ENCODE results near the gene RO60. TPM values are rescaled to one million over a fixed set of nuclear protein-coding genes. Genes with fewer than 3 reads are reported as not detected.

The RO60 gene
- total RNA-seq, 2 donors from 2014 or later = 60.6 to 74.0 TPM

DNA sequence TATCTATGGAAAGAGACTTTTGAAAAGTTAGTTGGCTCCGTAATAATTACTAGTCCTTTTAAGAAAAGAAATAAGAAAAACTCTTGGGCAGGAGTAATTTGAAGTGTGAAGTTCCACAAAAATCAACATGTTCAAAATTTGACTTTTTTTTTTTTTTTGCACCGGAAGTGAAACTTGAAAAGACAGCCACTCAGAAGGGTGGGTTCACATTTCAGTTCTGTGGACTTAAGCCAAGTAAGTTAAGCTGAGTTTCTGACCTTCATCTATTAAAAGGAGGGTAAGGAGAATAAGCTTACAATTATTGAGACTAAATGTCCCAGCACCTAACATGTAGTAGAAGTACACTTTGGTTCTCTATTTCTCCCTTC lies 11.0 kb downstream of the RO60 start:
- no peak for ATAC-seq
- Mint-ChIP-seq H3K4me1 (ENCODE audit: low read depth in 2 of 2) (peaks cover 32 to 44% of the 10 kb centered on the region in 2 donors), H3K4me3 (peak overlapping the region; percentile 53)

DNA sequence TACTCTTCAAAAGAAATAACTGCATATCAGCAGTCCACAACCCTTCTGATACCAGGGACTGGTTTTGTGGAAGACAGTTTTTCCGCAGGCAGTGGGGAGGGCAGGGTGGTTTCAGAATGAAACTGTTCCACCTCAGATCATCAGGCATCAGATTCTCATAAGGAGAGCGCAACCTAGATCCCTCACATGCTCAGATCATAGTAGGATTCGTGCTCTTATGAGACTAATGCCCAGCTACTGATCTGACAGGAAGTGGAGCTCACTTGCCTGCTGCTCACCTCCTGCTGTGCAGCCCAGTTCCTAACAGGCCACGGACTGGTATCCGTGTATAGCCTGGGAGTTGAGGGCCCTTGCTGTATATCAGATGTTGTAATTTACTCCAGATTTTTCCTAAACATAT lies 11.5 kb downstream of the RO60 start:
- Mint-ChIP-seq H3K4me3 (peak overlapping the region; percentile 53), H3K9me3 (no peaks in the 10 kb centered on the region), H3K36me3 (no peaks in the 10 kb centered on the region), H3K27ac (peak overlapping the region; percentile 78), H3K27me3 (no peaks in the 10 kb centered on the region), H3K4me1 (ENCODE audit: low read depth in 2 of 2) (peaks cover 29 to 38% of the 10 kb centered on the region in 2 donors)
- ATAC-seq = peak; percentile 60 to 89
- no peak for DNase-seq (ENCODE audit: low spot score)

More for the DNA sequence above, 11.0 kb downstream of the RO60 start:
- Mint-ChIP-seq H3K9me3 (no peaks in the 10 kb centered on the region), H3K36me3 (no peaks in the 10 kb centered on the region), H3K27me3 (no peaks in the 10 kb centered on the region), H3K27ac (peak overlapping the region; percentile 78)
- DNase-seq (ENCODE audit: low spot score) = no peak

DNA sequence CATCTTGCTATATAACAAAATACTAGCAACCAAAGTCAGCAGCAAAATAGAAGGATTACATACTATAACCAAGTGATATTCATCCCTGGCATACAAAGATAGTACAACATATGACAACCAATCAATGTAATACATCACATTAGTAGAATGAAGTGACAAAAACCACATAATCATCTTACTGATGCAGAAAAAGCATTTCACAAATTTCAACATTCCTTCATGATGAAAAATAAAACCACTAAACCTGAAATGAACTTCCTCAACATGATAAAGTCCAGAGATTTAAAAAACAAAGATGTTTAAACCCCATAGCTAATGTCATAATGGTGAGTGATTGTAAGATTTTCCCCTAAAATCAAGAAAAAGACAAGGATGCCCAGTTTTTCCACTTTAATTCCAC lies 18.6 kb downstream of the RO60 start:
- no peaks in the 10 kb centered on the region for H3K27me3 Mint-ChIP-seq
- no peak for DNase-seq (ENCODE audit: low spot score)
- peak overlapping the region in 1 of 2 donors; percentile 15 for H3K27ac Mint-ChIP-seq
- no peaks in the 10 kb centered on the region for H3K9me3 Mint-ChIP-seq
- H3K4me1 Mint-ChIP-seq (ENCODE audit: low read depth in 2 of 2) = peaks cover 0 to 5% of the 10 kb centered on the region in 2 donors
- ATAC-seq = no peak
- peaks cover 12% of the 10 kb centered on the region for H3K36me3 Mint-ChIP-seq
- no peak overlapping the region for H3K4me3 Mint-ChIP-seq

- no peak for DNase-seq (ENCODE audit: low spot score)
- H3K4me3 Mint-ChIP-seq = no peak overlapping the region
- H3K9me3 Mint-ChIP-seq = no peaks in the 10 kb centered on the region
- H3K27me3 Mint-ChIP-seq = no peaks in the 10 kb centered on the region
- no peak for ATAC-seq
- no peak overlapping the region for H3K27ac Mint-ChIP-seq
- H3K36me3 Mint-ChIP-seq = peaks cover 15% of the 10 kb centered on the region
- H3K4me1 Mint-ChIP-seq (ENCODE audit: low read depth in 2 of 2) = peaks cover 0 to 5% of the 10 kb centered on the region in 2 donors
Measured at GRCh38 chr1:193079187-193079586, 19.8 kb downstream of the RO60 start.

GRCh38 chr1:193083365-193084088 lies 24.1 kb downstream of the RO60 start:
- Mint-ChIP-seq H3K4me1 (ENCODE audit: low read depth in 2 of 2) (no peaks in the 10 kb centered on the region), H3K27ac (no peak overlapping the region), H3K27me3 (no peaks in the 10 kb centered on the region), H3K36me3 (peaks cover 16% of the 10 kb centered on the region), H3K4me3 (no peak overlapping the region), H3K9me3 (no peaks in the 10 kb centered on the region)
- DNase-seq (ENCODE audit: low spot score) = no peak
- no peak for ATAC-seq

- ATAC-seq (no peak), DNase-seq (ENCODE audit: low spot score) (no peak)
- no peak overlapping the region for H3K4me3 Mint-ChIP-seq
- H3K27me3 Mint-ChIP-seq = no peaks in the 10 kb centered on the region
- H3K4me1 Mint-ChIP-seq (ENCODE audit: low read depth in 2 of 2) = no peaks in the 10 kb centered on the region
- H3K27ac Mint-ChIP-seq = no peak overlapping the region
- peaks cover 13% of the 10 kb centered on the region for H3K36me3 Mint-ChIP-seq
- no peaks in the 10 kb centered on the region for H3K9me3 Mint-ChIP-seq
Measured at GRCh38 chr1:193085263-193085662, 25.9 kb downstream of the RO60 start.

GRCh38 chr1:193086342-193086741 lies 26.9 kb downstream of the RO60 start:
- H3K27me3 Mint-ChIP-seq = no peaks in the 10 kb centered on the region
- no peak overlapping the region for H3K4me3 Mint-ChIP-seq
- no peak overlapping the region for H3K27ac Mint-ChIP-seq
- peaks cover 13% of the 10 kb centered on the region for H3K36me3 Mint-ChIP-seq
- H3K4me1 Mint-ChIP-seq (ENCODE audit: low read depth in 2 of 2) = no peaks in the 10 kb centered on the region
- ATAC-seq (no peak), DNase-seq (ENCODE audit: low spot score) (no peak)
- no peaks in the 10 kb centered on the region for H3K9me3 Mint-ChIP-seq

- Mint-ChIP-seq H3K4me1 (ENCODE audit: low read depth in 2 of 2) (no peaks in the 10 kb centered on the region), H3K36me3 (peaks cover 13% of the 10 kb centered on the region), H3K27ac (no peak overlapping the region), H3K4me3 (no peak overlapping the region), H3K27me3 (no peaks in the 10 kb centered on the region), H3K9me3 (no peaks in the 10 kb centered on the region)
- DNase-seq (ENCODE audit: low spot score) (no peak), ATAC-seq (no peak)
Measured at GRCh38 chr1:193087893-193088292, 28.5 kb downstream of the RO60 start.

DNA sequence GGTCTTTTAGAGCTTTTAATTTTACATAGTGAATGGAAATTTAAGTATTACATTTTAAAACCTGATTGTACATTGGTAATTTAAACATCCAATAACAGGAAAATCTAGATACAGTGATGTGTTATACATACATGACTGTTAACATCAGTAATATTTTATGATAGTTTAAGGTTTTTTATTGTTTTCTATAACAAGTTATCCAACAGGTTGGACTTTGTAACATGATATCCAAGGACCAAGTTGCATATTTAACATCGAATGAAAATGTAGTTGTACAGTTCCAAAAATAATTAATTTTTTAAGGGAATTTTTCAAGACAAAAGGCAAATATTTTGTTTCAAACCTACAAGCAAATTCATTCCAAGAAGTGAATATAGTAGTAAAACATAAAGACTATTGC lies 31.5 kb downstream of the RO60 start:
- no peaks in the 10 kb centered on the region for H3K27me3 Mint-ChIP-seq
- H3K4me1 Mint-ChIP-seq (ENCODE audit: low read depth in 2 of 2) = no peaks in the 10 kb centered on the region
- H3K4me3 Mint-ChIP-seq = no peak overlapping the region
- H3K9me3 Mint-ChIP-seq = no peaks in the 10 kb centered on the region
- no peak for ATAC-seq
- no peak overlapping the region for H3K27ac Mint-ChIP-seq
- DNase-seq (ENCODE audit: low spot score) = no peak
- H3K36me3 Mint-ChIP-seq = no peaks in the 10 kb centered on the region

GRCh38 chr1:193094112-193094511 lies 34.7 kb downstream of the RO60 start:
- H3K9me3 Mint-ChIP-seq = no peaks in the 10 kb centered on the region
- ATAC-seq (no peak), DNase-seq (ENCODE audit: low spot score) (no peak)
- H3K4me1 Mint-ChIP-seq (ENCODE audit: low read depth in 2 of 2) = no peaks in the 10 kb centered on the region
- no peak overlapping the region for H3K4me3 Mint-ChIP-seq
- H3K27me3 Mint-ChIP-seq = no peaks in the 10 kb centered on the region
- H3K27ac Mint-ChIP-seq = no peak overlapping the region
- H3K36me3 Mint-ChIP-seq = peaks cover 9% of the 10 kb centered on the region

GRCh38 chr1:193102662-193103061 lies 43.2 kb downstream of the RO60 start:
- no peak for ATAC-seq
- Mint-ChIP-seq H3K4me1 (ENCODE audit: low read depth in 2 of 2) (peaks cover 15 to 23% of the 10 kb centered on the region in 2 donors), H3K36me3 (no peaks in the 10 kb centered on the region), H3K9me3 (no peaks in the 10 kb centered on the region), H3K4me3 (peak overlapping the region; percentile 91), H3K27me3 (no peaks in the 10 kb centered on the region), H3K27ac (peak overlapping the region in 1 of 2 donors; percentile 68)
- no peak for DNase-seq (ENCODE audit: low spot score)

DNA sequence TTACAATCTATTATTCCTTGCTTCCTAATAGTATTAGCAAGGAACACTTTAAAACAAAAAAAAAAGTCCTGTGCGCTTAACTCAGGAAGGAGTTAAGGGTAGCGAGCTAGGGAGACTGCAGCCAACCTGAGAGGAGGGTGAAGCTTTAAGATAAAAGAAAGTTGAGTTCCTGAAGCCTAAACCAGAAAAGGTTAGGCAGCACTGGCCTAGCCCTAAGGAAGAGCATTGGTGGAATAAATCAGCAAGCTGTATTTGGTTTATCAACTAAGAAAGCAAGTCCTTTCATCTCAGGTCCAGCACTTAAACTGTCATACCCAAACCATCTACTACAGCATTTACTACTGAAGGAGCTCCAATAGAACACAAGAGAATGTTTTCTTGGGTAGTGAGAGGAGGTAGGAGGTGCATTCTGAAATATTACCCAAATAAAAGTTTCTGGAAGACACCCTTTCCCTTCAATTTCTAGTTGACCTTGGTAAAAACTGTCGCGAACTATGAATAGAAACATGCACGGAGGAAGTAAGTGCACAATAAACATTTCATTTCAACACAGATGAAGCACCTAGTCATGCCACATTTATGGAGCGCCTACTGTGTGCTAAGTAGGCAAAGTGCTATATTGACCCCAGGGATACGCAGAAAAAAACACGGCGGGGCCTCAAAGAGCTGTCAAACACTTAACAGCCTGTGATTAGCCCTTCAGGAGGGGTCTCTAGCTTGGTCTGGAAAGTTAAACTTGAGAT lies 44.5 kb downstream of the RO60 start:
- Mint-ChIP-seq H3K9me3 (no peaks in the 10 kb centered on the region), H3K27ac (peak overlapping the region; percentile 68 to 69), H3K4me3 (peak overlapping the region; percentile 91), H3K27me3 (no peaks in the 10 kb centered on the region), H3K4me1 (ENCODE audit: low read depth in 2 of 2) (peaks cover 15 to 23% of the 10 kb centered on the region in 2 donors), H3K36me3 (no peaks in the 10 kb centered on the region)
- no peak for ATAC-seq
- no peak for DNase-seq (ENCODE audit: low spot score)

DNA sequence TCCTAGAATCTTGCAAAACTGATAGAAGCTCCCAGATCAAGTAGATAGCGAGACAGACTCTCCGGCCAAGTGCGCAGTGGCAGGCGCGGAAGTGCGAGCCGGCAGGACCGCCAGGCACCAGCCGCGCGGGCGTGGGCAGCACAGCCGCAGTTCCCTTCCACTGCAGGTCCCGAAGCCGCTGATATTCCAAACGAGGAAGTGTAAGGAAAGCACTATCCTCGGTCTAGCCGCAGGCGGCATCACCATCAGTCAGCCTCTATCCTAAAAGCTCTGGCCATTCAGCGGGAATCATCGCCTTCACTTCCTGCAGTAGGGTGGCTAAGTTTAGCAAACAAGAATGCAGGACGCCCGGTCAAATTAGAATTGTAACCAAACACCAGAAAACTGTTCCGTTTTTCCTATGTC lies 45.1 kb downstream of the RO60 start:
- Mint-ChIP-seq H3K9me3 (no peaks in the 10 kb centered on the region), H3K4me1 (ENCODE audit: low read depth in 2 of 2) (peaks cover 15 to 23% of the 10 kb centered on the region in 2 donors), H3K27ac (peak overlapping the region; percentile 68 to 69), H3K36me3 (no peaks in the 10 kb centered on the region), H3K4me3 (peak overlapping the region; percentile 91), H3K27me3 (no peaks in the 10 kb centered on the region)
- ATAC-seq (peak; percentile 45 to 49), DNase-seq (ENCODE audit: low spot score) (no peak)
